GM19035 (cell line): ENCODE measurements around the gene JARID2.

Experiments
- ATAC-seq: cut with Tn5 transposase; IDR thresholded peaks from one replicate; pipeline ENCODE4 v1.9.1; 2021; ENCODE audit not compliant: unreplicated experiment

The JARID2 gene

DNA sequence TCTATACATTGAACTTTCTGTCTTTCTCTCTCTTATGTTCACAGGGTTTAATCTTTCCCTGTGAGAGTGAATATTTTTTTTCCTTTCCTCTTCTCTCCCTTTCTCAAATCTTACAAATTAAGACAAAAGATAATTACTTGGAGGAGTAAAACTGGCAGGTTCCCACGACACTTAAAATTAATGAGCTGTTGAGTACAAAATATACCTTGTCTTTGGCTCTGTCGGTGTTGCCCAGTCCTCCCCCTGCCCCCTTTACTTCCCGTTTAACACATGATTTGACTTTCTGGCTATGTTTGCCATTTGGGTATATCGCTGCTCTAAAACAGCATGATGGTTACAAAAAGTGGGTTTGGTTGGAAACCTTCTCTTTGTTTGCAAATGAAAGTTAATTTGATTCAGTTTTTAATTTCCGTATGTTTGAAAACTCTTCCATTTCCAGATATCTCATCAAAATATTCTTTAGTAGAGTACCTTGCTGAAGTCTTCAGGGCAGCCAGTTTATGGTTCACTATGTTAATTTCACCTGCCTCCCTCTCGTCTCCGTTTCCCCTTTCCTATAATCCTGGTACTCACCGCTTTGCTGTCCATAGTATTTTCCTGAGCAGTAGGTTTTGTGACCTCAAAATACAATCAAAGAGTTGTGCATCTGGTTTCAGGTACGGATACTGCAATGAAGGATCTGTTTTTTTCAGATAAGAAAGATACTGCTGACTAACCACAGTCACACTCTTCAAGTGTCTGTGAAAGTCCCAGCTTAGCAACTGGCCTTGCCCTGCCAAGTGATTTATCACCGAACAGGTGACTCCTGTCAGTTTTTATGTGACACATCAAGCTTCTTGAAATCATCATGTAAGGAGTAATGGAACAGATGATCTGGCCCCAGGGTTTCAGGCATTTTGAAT is 235.8 kb downstream of the JARID2 start:
- no peak for ATAC-seq

DNA sequence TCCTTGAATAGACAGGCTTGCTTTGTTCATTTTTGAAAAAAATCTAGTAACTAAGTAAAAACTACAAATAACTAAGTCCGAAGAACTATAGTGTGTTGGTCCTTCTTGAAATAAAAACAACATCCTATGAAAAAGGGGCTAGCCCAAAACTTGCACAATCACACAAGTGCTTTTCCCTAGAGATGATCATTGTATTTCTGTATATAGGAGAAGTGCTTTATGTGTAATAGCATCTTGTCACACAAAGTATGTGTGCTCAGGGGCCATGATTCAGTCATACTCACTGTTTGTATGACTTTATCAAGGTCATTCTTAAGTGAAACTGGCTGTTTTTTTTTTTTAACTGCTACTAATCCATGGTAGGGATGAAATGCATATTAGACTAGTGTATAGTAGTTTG is 237.2 kb downstream of the JARID2 start:
- ATAC-seq = no peak

DNA sequence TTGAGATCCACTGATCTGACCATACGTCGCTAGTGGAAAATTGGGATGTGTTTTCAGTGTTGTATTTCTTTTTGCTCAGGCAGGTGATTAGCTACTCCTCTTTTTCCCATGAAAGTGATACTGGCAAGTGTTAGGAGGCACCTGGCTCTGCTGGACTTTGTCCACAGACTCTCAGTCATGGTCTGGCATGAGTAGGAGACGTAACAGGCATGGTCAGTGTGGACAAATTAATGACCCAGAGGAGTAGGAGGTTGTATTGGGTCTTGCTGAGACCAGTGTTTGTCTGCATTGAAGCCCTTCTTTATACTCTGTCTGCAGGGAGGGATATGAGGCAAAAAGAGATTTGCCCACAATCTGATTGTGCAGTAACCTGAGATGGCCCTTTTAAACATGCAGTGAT is 238.3 kb downstream of the JARID2 start:
- ATAC-seq = no peak

DNA sequence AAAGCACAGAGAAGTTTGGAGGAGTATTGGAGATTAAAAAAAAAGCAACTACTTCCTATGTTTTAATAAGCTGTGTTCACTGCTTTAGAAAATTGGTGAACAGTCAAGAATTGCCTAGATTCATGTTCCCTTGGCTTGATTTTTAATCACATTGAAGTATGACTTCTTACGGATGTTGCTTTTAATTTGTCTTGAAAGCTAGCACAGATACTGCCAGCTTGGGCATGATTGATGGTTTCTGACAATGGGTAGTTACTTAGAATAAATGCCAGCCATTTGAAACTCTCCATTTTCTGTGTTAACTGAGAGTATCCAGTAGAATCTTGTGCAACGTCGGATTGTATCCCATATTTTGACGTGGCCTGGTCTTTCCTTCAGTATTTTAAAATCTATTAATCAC is 239.0 kb downstream of the JARID2 start:
- ATAC-seq = no peak

DNA sequence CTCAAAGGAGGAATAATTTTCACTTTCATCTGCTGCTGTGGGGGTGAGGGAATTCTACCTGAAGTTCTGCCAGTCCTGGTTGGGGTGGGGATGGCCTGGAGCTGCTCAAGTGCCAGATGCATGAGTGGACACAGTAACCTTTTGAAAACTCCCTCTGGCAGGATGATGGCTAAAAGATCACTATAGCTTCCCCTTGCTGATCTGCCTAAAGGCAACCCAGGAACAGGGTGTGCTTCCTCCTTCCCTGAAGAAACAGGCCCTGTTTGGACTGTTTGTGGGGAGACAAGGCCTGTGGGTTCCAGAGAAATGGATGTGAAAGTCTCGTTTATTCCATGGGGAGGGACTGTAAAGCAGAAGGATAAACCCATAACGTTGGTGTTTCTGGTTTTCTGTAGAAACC is 240.1 kb downstream of the JARID2 start:
- ATAC-seq = no peak

DNA sequence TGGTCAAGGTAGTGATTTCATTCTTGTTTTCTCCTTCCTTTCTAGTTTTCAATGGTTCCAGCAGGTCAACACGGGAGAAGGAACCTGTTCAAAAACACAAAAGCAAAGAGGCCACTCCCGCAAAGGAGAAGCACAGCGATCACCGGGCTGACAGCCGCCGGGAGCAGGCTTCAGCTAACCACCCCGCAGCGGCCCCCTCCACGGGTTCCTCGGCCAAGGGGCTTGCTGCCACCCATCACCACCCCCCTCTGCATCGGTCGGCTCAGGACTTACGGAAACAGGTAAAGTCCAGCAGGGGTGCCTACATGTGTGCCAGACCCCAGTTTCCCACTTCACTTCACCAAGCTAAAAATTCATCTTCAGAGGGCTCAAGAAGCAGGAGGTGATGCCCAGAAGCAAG is 241.4 kb downstream of the JARID2 start:
- no peak for ATAC-seq

DNA sequence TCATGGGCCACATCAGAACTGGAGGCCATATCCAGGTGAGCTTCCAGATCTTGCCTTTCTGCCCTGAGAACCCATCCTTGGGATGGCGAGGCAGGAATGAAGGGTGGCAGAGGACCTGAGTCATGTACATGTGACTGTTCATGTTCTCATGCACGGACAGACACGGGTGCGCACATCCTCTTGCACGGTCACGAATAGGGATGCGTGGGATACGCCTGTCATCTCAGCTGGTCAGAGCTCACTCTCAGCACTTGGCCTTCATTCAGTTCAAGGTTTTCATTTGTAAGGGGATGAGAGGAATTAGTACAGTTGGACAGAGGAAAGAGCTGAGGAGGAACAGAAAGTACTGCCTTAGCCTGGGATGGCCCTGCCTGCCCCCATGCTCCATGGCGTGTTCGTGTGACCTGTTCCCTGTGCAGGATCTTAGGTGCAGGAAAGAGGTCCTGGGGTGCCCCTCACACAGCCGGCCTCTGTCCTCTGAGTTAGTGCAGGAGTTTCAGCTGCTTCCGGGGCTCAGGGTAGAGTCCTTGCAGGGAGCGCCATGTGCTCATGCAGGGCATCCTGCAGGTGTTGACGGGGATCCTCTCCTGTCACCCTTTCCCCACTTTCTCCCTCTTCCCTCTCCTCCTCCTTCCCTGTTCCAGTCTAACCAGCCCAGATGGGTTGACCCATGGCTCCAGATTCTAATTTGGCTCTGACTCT is 243.5 kb downstream of the JARID2 start:
- ATAC-seq = no peak

DNA sequence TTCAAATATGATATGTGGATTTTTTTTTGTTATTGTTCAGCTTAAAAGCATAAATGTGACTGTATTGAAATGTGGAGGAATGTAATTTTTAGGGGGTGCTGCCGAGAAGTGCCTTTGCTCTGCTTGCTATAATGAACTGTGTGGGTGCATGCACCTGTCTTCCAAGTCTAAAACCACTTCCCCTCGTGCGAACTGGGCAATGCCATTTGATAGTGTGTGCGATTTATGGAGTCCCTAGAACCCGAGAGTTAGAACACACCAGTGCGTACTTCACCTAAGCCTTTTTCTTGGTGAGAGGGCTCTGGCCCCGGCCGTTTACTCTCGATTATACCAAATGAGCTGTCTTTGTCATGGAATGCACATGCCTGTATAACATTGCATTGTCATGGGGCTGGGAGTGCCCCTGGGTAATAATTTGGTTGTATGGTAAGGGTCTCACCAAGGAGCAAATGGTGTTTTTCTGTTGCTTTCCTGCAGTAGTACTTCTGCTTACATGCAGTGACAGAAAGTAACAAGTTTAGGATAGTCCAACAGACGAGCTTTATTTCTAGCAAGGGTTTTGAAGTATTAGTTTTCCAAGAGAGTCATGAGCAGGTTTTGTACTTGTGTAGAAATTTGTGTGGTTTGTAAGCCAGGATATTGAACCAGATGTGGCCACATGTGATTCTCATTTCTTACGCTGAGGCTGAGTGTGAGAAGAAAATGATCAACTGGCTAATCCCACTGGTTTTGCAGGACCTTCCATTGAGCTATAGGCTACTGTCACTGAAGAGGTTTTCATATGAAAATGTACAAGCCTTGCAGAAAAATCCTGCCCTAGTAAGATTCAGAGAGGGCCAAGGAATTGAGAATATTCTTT is 244.6 kb downstream of the JARID2 start:
- no peak for ATAC-seq

DNA sequence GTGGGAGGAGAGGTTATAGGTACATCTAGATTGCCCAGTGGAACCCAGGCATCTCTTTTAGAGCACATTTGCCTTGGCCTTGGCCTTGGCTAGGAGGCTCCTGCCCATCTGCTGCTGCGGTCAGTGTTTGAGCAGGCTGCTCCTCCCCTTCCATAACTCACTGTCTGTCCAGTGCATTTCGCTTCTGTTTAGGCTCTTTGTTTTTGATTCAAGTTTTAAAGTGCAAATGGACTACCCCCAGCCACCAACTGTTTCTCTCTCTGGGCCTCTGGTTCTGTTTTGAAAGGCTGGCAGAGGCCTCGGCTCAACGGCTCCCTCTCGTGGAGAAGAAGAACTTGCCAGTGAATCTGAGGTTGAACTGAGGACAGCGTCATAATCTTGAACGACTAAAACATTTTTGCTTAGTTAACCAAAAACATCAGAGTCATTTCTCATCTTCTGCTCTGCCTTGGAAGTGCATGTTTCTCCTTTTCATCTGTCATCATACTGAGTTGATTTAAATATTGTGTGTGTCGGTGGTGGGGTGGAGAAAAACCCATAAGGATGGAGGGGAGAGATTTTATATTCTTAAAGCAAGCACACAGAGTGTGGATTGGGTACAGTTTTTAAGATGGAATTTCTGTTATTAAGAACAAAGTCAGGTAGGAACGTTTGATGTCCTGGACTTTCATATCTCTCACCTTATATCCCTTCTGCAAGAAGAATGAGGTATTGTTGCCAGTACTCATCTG is 245.6 kb downstream of the JARID2 start:
- peak; percentile 49 for ATAC-seq

DNA sequence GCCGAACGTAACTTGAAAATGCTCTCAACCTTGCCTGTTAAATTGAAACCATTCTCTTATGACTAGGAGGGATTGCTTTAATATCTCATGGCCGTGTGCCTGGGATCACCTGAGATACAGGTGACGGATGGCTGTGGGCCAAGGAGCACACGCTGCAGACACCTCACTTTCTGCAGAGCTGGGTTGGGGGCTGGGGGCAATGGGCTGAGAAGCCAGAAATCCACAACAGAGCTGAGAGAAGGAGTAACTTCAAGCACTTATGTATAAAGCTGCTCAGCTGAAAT is 246.1 kb downstream of the JARID2 start:
- ATAC-seq = no peak

DNA sequence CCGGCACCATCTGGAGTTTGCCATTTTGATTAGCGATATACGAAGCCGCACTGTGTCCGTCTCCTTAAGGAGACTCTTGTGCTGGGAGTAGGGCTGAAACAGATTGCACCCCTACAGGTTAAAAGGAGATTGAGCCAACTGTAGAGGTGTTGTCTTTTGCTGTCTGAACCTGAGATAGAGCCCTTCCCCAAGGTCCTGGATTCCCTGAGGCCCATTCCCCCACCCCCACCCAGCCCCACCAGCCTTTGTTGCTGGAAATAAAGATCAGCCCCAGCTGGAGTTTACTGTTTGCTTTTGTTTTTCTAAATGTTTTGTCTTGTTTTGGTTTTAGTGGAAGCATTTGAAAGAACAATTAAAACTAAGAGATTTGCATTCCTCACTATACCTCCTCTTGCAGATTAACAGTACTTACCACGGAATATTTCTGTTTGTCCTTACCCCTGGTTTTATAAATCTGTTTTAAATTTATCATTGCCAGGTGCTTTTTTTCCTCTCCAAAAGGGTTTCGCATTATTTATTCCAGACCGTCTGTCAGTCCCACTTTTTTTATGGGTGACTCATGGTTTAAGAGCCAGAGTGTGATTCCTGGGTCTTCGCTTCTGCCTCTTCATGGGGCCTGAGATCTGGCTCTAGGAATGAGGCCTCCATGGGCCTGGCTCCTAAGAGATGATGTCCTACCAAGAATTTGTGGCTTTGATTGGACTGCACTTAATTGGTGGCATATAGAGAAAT is 247.7 kb downstream of the JARID2 start:
- no peak for ATAC-seq

DNA sequence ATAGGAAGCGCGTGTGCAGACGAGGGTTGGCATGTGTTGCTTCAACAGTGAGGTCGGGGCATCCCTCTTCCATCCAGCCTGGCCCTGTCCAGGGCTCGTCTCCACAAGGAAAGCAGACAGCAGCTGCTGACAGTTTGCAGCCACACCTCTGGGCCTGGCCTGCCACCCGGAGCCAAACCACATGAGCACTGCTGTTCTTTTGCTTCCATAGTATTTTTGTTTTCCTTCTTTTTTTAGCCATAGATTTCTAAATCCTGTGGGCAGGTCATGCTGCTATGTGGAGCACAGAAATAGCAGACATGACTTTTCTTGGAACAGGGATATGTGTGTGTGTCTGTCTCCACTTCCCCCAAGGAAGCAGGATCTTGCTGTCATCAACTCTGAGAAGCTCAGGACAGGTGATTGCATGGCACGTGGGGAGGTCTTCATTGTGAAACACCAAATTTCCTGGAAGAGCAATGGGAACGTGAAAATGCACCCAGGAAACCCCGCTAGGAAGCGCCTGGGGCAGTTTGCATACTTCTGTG is 249.6 kb downstream of the JARID2 start:
- ATAC-seq = no peak

DNA sequence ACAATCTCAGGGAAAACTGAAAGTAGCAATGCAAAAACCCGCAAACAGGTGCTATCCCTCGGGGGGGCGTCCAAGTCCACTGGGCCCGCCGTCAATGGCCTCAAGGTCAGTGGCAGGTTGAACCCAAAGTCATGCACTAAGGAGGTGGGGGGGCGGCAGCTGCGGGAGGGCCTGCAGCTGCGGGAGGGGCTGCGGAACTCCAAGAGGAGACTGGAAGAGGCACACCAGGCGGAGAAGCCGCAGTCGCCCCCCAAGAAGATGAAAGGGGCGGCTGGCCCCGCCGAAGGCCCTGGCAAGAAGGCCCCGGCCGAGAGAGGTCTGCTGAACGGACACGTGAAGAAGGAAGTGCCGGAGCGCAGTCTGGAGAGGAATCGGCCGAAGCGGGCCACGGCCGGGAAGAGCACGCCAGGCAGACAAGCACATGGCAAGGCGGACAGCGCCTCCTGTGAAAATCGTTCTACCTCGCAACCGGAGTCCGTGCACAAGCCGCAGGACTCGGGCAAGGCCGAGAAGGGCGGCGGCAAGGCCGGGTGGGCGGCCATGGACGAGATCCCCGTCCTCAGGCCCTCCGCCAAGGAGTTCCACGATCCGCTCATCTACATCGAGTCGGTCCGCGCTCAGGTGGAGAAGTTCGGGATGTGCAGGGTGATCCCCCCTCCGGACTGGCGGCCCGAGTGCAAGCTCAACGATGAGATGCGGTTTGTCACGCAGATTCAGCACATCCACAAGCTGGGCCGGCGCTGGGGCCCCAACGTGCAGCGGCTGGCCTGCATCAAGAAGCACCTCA is 250.7 kb downstream of the JARID2 start:
- no peak for ATAC-seq

DNA sequence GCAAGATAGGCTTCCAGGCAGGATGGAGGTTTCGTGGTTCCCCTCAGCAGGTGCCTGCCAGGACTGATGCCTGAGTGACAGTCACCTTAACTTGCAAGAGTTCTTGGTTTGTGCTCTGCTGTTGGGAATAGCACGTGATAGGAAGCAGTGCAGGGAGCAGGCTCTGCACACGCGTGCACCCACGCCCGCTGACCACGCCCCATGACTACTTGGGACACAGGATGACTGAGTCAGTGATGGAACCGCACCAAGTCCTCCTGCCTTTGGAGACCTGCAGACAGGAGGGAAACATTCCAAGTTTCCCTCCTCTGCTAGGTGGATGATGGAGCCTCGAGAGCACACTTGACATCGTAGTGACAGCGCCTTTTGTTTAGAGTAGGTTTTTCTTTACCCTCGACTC is 252.8 kb downstream of the JARID2 start:
- ATAC-seq = no peak

DNA sequence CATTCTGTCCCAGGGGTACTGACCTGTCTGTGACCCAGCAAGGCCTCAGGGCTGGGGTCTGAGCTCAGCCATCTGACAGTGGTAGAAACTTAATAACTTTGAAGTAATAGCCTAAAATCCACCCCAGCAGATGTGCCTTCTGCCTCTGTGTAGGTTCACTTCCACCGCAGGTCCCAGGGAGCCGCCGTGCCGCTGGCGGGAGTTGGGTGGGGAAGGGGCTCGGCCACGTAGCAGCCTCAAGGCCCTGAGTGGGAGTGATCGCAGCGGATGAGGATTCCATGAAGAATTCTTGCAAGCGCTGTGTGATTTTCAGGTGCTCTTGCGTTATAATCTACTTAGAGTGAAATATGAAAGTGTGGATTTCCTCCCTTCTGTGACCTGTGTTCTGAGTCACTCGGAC is 253.3 kb downstream of the JARID2 start:
- no peak for ATAC-seq

DNA sequence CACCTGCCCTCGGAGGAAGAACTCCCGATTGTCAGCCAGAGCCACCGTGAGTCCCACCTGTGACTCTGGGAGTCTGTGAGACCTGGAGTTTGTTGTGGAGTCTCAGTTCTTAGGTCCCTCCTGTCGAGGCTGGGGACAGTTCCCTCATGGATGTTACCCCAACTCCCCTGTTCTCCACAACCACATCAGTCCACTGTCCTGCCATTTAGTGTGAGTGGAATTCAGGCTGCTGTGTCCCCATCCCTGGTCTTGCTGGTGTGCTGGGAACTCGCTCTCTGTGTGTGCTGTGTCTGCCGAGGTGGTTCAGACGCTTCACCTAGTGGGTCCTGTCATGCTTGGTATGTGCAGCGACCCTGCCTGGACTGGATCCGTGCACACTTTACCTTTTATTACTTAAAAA is 253.7 kb downstream of the JARID2 start:
- ATAC-seq = no peak

DNA sequence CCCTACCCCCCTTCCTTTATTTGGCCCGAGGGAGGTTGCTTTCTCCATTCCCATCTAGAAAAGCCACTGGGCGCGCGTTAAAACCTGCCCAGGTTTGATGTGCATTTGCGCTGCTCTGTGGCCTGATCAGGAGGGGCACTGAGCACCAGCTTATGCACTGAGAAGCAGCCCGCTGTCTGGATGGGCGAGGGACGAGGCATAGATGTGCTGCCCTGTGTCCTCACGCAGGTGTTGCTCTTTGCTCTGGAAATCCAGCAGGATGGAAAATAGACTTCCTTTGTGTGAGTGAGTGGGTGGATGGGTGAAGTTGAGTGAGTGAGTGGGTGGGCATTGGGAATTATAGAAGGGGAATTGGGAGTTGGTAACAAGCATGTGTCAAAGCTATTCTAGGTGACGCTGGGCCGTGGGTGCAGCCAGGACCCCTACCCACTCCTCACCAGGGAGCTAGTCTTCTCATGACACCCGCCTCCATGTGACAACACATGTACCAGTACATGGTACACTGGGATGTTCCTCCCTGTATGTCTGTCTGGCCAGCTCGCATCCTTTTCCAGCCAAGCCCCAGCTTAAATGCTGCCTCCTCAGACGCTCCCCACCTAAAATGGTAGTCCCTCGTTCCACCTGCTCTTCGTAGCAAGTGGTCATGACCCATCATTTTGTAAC is 254.3 kb downstream of the JARID2 start:
- ATAC-seq = no peak

DNA sequence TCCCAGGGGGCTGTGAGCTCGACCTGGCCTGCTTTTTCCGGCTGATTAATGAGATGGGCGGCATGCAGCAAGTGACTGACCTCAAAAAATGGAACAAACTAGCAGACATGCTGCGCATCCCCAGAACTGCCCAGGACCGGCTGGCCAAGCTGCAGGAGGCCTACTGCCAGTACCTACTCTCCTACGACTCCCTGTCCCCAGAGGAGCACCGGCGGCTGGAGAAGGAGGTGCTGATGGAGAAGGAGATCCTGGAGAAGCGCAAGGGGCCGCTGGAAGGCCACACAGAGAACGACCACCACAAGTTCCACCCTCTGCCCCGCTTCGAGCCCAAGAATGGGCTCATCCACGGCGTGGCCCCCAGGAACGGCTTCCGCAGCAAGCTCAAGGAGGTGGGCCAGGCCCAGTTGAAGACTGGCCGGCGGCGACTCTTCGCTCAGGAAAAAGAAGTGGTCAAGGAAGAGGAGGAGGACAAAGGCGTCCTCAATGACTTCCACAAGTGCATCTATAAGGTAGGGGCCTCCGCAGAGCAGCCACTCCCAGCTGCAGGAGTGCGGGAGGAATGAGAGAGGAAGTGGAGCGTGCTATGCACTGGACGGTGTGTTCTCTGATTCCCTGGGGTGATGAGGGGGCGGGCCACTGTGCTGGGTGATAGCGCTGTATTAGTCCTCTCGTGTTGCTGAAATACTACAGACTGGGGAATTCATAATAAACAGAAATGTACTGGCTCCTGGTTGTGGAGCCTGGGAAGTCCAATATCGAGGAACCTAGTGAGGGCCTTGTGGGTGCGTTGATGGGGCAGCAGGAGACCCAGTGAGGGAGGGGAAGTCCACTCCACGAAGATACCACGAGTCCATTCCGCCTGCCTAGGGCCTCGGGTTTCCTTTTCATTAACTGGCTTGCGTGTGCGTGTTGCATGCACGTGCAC is 255.3 kb downstream of the JARID2 start:
- no peak for ATAC-seq
